DOHH2 (cell line): Measurements from ENCODE around the gene OPN4.

Source experiments
- EZH2phosphoT487 ChIP-seq: fragments of 200-600 bp; sonication (generic); IDR thresholded peaks from 2 replicates; pipeline ENCODE4 v1.6.1; 2017; ENCODE audit warnings: borderline replicate concordance, mild to moderate bottlenecking, antibody characterized with exemption, low read length, moderate library complexity, mixed read lengths
- TF ChIP-seq, protein P1 (sequence below): fragments of 200-600 bp; sonication (generic); IDR thresholded peaks from one replicate; pipeline ENCODE4 v1.5.1; 2014; ENCODE audit warnings: antibody characterized with exemption, mild to moderate bottlenecking, low read depth, low read length; ENCODE audit not compliant: poor library complexity, severe bottlenecking

DNA sequence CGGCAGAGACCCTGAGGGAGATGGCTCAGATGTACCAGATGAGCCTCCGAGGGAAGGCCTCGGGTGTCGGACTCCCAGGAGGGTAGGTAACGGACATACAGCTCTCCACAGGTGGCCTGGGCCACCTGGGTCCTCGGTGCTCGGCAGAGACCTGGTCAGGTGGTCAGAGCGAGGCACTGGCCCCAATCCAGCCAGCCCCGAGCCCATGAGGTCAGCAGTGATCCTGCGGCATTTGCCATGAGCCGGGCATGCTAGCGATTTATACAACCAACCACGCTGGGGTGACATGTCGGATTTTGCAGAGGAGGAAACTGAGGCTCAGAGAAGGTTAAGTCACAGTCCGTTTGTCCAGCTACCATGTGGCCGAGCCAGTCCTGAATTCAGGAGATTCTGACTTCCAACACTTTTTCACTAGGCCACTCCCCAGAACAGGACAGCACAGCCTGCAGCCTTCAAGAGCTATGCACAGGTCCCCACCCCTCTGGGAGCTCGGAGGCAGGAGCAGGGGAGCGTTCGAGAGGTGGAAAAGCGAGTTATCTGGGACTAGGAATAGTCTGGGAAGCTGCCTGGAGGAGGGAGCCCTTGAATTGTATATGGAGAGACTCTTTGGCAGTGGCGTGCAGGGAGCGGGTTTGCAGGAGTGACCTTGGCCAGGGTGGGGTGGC, 27.5 kb downstream of the OPN4 start:
- TF ChIP-seq, protein P1, sequence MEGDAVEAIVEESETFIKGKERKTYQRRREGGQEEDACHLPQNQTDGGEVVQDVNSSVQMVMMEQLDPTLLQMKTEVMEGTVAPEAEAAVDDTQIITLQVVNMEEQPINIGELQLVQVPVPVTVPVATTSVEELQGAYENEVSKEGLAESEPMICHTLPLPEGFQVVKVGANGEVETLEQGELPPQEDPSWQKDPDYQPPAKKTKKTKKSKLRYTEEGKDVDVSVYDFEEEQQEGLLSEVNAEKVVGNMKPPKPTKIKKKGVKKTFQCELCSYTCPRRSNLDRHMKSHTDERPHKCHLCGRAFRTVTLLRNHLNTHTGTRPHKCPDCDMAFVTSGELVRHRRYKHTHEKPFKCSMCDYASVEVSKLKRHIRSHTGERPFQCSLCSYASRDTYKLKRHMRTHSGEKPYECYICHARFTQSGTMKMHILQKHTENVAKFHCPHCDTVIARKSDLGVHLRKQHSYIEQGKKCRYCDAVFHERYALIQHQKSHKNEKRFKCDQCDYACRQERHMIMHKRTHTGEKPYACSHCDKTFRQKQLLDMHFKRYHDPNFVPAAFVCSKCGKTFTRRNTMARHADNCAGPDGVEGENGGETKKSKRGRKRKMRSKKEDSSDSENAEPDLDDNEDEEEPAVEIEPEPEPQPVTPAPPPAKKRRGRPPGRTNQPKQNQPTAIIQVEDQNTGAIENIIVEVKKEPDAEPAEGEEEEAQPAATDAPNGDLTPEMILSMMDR: no peak
- no peak for TF ChIP-seq EZH2phosphoT487
